Fibroblast of villous mesenchyme (primary cell): ENCODE data around the gene MFAP3. TPM values are rescaled to one million over a fixed set of nuclear protein-coding genes. Genes with fewer than 3 reads are reported as not detected.
A peak's percentile ranks its signal among the peaks of the same experiment; 100 is the strongest.
"Not testable (repeated sequence)": the region's sequence is repeated elsewhere in the genome, so short reads cannot be mapped to it uniquely, and the experiment has no call there.

Experiments
- DNase-seq: peaks from one replicate; pipeline ENCODE4 v3.0.0-alpha.2; 2010; ENCODE audit warnings: low read depth
- H3K4me3 ChIP-seq: 2 replicates; pipeline ENCODE4 v1.5.1; 2011; ENCODE audit warnings: low read depth, mild to moderate bottlenecking, low read length
- CTCF ChIP-seq: IDR thresholded peaks from 2 replicates; pipeline ENCODE4 v1.5.1; 2012; ENCODE audit warnings: low read depth, mild to moderate bottlenecking, low read length; ENCODE audit not compliant: insufficient read depth
- total RNA-seq: library from RNA; depleted of rRNA; stranded (reverse); fragments of >200 nt; gene quantifications from 2 replicates; pipeline ENCODE4 v1.2.3, GENCODE V29; 2012

Gene MFAP3
- total RNA-seq, 1 donor, result 113 TPM

DNA sequence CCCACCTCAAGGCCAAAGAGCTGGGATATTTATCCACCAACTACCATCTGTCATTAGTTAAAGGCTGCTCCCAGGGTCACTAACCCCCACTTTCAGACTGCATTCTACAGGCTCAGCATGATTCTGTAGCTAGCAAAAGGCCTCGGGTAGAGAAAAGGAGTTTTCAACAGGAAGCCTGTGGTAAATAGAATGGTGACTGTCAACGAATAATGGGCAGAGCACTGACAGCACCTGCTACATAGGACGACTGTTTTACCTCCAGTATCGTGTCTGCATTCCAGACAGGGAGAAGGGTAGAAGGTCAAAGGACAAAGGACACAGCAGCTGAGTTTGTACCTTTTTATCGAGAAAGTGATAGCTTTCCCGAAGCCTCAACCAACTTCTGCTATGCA lies 20.3 kb downstream of the MFAP3 start:
- no peak for TF ChIP-seq CTCF
- no peak for DNase-seq
- H3K4me3 ChIP-seq, result no peak overlapping the region

GRCh38 chr5:154059583-154059982 lies 20.8 kb downstream of the MFAP3 start:
- no peak for DNase-seq
- no peak for TF ChIP-seq CTCF
- H3K4me3 ChIP-seq, result no peak overlapping the region

DNA sequence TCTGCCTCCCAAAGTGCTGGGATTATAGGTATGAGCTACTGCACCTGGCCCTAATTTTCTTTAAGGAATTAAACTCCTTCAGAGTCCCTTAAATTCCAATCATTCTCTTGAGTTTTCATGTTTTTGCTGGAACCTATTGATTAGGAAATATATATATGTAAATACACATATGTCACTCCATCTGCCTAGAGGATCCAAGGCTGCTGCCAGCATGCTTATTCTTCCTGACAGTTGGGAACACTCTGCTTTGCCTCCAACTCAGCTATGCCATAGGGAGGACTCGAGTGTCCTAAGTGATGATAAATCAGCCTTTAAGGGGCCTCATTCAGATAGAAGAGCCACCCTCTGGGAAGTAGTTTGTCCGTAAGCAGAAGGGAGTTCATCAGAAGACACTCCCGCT lies 21.8 kb downstream of the MFAP3 start:
- no peak overlapping the region for H3K4me3 ChIP-seq
- no peak for TF ChIP-seq CTCF
- no peak for DNase-seq

DNA sequence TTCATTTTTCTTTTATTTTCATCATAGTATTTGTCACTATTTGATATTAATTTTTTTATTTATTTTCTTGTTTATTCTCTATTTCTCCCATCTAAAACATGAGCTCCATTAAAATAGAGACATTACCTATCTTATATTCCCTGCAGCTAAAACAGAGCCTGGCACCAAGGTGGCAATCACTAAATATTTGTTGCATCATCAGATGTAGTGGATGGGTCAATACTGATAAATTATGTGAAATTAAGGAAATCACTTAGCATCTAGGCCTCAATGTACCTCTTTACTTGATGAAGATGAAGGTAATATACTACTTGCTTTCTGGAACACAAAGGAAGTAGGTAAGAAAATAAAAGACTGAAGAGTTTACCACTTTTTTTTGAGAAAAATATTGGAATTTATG lies 24.6 kb downstream of the MFAP3 start:
- H3K4me3 ChIP-seq, result no peak overlapping the region
- TF ChIP-seq CTCF, result no peak
- DNase-seq, result no peak

DNA sequence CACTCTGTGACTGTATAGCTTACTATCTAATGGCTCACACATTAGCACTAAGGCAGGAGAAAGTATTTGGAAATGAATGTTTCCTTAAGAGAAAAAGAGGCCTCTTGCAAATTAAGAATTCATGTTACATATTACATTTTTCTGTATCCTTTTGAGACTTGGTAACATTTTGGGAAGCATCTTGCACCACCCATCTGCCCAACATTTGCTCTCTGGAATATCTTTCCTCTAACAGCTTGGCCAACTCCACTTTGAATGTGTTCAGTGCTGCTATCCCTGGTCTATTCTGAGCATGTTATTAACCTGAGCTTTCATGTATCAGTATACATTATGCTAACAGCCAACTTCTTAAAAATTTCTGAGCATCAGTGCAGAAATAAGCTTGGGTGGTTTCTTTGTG lies 27.2 kb downstream of the MFAP3 start:
- TF ChIP-seq CTCF, result no peak
- no peak overlapping the region for H3K4me3 ChIP-seq
- no peak for DNase-seq

DNA sequence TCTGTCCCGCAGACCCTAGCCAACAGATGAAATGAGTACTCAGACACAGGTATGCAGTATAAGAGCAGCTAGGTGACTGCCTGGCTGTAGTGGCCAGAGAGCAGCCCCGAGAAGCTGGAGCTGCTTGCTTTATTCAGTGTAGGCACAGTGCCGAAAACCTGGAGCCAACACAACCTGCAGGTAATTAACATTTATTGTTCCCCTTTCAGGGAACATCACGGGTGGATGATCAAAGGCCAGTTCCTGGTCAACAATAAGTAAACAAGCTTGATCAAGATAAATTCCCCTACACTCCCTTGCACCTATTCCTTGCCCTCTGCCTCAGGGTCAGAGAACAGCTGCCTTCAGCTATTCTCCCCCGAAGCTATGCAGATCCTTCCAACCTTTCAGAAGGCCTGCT lies 31.1 kb downstream of the MFAP3 start:
- not testable (repeated sequence) for H3K4me3 ChIP-seq, DNase-seq

- TF ChIP-seq CTCF, result no peak
- H3K4me3 ChIP-seq, result peak overlapping the region; percentile 14
- no peak for DNase-seq
These were observed 33.1 kb downstream of the MFAP3 start for GRCh38 chr5:154071799-154072413.
